ENCODE measurements around the gene RAB10.
"Not testable (repeated sequence)": the region's sequence is repeated elsewhere in the genome, so short reads cannot be mapped to it uniquely, and the experiment has no call there.

RAB10 gene

DNA sequence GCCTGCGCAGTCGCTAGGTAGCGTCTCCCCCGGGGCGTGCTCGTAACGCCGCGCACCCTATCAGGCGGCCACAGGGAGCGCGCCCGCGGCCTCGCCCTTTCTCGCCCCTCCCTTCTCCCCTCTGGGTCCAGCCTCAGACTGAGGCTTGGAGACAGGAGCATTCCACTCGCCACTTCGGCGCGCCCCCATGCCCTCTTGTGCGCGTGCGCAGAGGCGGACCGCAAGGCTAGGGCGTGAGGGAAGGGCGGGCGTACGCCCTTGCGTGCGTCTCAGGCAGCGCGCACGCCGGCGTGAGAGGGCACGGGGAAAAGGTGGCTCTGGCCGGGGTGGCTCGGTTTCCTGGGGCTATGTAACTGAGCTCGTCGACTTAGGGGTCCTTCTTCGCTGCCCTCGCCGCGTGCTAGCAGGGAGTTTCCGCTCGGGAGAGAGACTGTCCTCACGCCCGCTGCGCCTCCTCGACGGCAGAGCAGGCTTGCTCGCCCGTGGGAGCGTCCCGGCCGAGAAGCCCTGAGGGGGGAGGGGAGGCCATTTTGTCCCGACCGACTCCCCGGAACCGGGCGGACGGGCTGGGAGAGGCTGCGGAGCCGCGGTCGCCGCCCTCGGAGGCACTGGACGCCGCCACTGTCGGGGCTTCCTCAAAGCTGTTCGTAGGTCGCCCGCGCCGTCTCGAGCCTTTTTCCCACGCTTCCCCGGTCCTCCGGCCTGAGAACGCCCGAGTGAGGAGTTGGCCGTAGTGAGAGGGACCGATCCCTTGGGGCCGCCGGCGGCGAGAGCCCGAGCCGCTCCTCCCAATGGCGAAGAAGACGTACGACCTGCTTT, at the start of gene RAB10:
Gene RAB10 (plus strand): TSS at position 267 of the 819 bp plus-strand sequence. CDS start 525 bp downstream, at position 792.
- peak; percentile 97 to 99 for DNase-seq

- DNase-seq = no peak
Measured at GRCh38 chr2:25988134-25988533, 45.8 kb upstream of the RAB10 start.

DNA sequence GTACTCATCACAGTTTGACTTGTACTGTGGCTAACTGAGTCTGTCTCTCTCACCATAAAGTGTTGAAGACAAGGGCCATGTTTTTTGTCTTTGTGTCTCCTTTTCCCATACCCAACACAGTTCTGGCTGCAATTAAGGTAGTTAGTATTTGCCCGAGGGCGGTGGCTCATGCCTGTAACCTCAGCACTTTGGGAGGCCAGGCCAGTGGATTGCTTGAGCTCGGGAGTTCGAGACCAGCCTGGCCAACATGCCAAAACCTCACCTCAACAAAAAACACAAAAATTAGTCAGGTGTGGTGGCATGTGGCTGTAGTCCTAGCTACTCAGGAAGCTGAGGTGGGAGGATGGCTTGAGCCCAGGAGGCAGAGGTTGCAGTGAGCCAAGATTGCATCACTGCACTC, 44.7 kb upstream of the RAB10 start:
- DNase-seq = no peak

- DNase-seq = no peak
Measured at GRCh38 chr2:25991965-25992364, 41.9 kb upstream of the RAB10 start.

- no peak for DNase-seq
Measured at GRCh38 chr2:25992556-25992955, 41.3 kb upstream of the RAB10 start.

DNA sequence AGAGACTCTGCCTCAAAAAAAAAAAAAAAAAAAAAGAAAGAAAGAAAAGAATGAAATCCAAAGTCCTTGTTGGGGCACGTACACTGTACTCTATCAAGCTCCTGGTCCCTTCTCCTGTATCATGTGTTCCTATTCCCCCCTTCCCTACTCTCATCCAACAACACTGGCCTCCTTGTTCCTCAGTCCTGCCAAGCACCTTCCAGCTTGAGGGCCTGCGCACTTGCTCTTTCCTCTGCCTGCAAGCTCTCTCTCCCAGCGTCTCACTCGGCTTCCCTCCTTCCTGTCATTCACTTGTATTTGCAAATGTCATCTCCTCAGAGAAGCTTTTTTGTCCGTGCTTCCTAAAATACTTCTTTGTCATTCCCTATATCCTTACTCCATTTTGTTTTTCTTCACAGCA, 40.8 kb upstream of the RAB10 start:
- DNase-seq = no peak

- no peak for DNase-seq
Measured at GRCh38 chr2:25994509-25994908, 39.4 kb upstream of the RAB10 start.

- DNase-seq = no peak
Measured at GRCh38 chr2:25996844-25997243, 37.0 kb upstream of the RAB10 start.

GRCh38 chr2:25998816-25999383, 35.0 kb upstream of the RAB10 start:
- not testable (repeated sequence) for DNase-seq

DNA sequence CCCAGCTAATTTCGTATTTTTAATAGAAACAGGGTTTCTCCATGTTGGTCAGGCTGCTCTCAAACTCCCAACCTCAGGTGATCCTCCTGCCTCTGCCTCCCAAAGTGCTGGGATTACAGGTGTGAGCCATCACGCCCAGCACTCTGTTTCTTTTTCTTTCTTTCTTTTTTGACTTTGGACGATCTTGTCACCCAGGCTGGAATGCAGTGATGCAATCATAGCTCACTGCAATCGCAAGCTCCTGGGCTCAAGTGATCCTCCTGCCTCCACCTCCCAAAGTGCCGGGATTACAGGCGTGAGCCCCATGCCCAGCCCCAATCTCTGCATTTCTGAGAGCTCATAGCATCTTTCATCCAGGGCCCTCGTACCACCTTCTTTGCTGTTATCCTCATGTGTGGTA, 34.5 kb upstream of the RAB10 start:
- not testable (repeated sequence) for DNase-seq

GRCh38 chr2:26000561-26001082, 33.3 kb upstream of the RAB10 start:
- DNase-seq = no peak

GRCh38 chr2:26001743-26002351, 32.0 kb upstream of the RAB10 start:
- no peak for DNase-seq

GRCh38 chr2:26002632-26003310, 31.1 kb upstream of the RAB10 start:
- no peak for DNase-seq

- no peak for DNase-seq
Measured at GRCh38 chr2:26008095-26008494, 25.8 kb upstream of the RAB10 start.

- DNase-seq = no peak
Measured at GRCh38 chr2:26008851-26009566, 24.9 kb upstream of the RAB10 start.

DNA sequence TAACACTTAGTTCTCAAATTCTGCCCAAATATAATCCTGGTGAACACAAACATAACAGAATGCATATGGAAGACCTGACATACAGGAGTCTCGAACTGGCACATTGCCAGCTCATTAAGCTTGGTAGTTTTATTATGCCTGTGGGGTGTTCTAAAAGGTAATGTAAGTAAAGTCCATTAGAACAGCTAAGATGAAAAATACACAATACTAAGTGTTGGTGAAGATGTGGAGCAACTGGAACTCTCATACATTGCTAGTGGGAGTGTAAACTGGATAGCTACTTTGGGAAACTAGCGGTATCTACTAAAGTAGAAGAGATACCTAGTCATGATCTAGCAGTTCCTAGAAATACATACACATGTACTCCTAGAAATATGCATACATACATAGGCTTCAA, 24.3 kb upstream of the RAB10 start:
- DNase-seq = no peak

- DNase-seq = no peak
Measured at GRCh38 chr2:26010943-26011342, 22.9 kb upstream of the RAB10 start.

- no peak for DNase-seq
Measured at GRCh38 chr2:26011609-26011989, 22.3 kb upstream of the RAB10 start.

- DNase-seq = no peak
Measured at GRCh38 chr2:26011990-26012856, 21.7 kb upstream of the RAB10 start.

- DNase-seq = no peak
Measured at GRCh38 chr2:26013668-26014067, 20.2 kb upstream of the RAB10 start.

GRCh38 chr2:26016012-26016705, 17.7 kb upstream of the RAB10 start:
- no peak for DNase-seq
